ENCODE measurements around the gene ENKD1. TPM values are rescaled to one million over a fixed set of nuclear protein-coding genes. Genes with fewer than 3 reads are reported as not detected.

ENKD1 gene
- total and polyA plus RNA-seq, 2 of the 4 experiments (the other 2 are of a cell fraction): 2.9 to 6.3 TPM

- Histone ChIP-seq H4K91ac (ENCODE audit: insufficient read depth, low read depth, low read length) (no peak overlapping the region), H3K9me3 (ENCODE audit: control insufficient read depth, insufficient read depth, low read length) (no peaks in the 10 kb centered on the region), H3K4me2 (ENCODE audit: low read depth, low read length) (no peak overlapping the region), H2AFZ (replicated peaks; ENCODE audit: low read length, poor library complexity) (no peak overlapping the region), H3K23ac (ENCODE audit: low read depth, low read length) (no peak overlapping the region), H3K36me3 (ENCODE audit: control insufficient read depth, insufficient read depth, low read length) (no peaks in the 10 kb centered on the region), H2BK20ac (ENCODE audit: low read depth, low read length) (no peak overlapping the region), H3K79me1 (ENCODE audit: low read depth in 1 of 2, low read length in 2 of 2) (peaks cover 16 to 54% of the 10 kb centered on the region in 2 experiments), H3K14ac (replicated peaks; ENCODE audit: low read depth, low read length) (no peak overlapping the region), H4K5ac (ENCODE audit: low read depth, low read length) (no peak overlapping the region), H3K4me3 (ENCODE audit: insufficient read depth, low read depth, low read length) (no peak overlapping the region), H4K20me1 (ENCODE audit: insufficient read depth, low read length) (0 out of 2 replicates have a peak, but pooled peaks cover 2% of the 10 kb centered on the region), H3K18ac (ENCODE audit: low read depth, low read length) (no peak overlapping the region), H2BK5ac (ENCODE audit: low read depth, low read length, poor library complexity, severe bottlenecking) (no peak overlapping the region), H2AK9ac (replicated peaks; ENCODE audit: low read depth, low read length, poor library complexity) (no peak overlapping the region), H2BK120ac (ENCODE audit: low read depth, low read length) (no peak overlapping the region), H3K9me1 (ENCODE audit: insufficient read depth, low read length) (peaks cover 7% of the 10 kb centered on the region; the same call in 1 of the 2 replicates), H3K4me1 (ENCODE audit: control insufficient read depth, insufficient read depth, low read length) (no peaks in the 10 kb centered on the region), H4K8ac (ENCODE audit: low read depth in 2 of 2, low read length in 2 of 2) (no peak overlapping the region), H3K56ac (ENCODE audit: extremely low read depth, insufficient read depth, low read length) (no peak overlapping the region), H2BK15ac (ENCODE audit: low read depth, low read length) (no peak overlapping the region), H3K4ac (ENCODE audit: low read depth, low read length) (no peak overlapping the region), H2AK5ac (ENCODE audit: low read depth, low read length) (no peak overlapping the region), H3K27me3 (ENCODE audit: control insufficient read depth, insufficient read depth, low read length) (no peaks in the 10 kb centered on the region), H3K27ac (ENCODE audit: insufficient read depth, low read length) (no peak overlapping the region), H3K9ac (ENCODE audit: low read depth, low read length) (no peak overlapping the region)
- ChIA-PET CTCF (no interaction called here), POLR2A (ENCODE audit: unreplicated experiment) (no interaction called here)
- in situ Hi-C loops (cut with MboI; ENCODE audit: low sequenced_read_pairs) (no loop called here), intact Hi-C loops (cut with micrococcal nuclease) (no loop called here), dilution Hi-C loops (cut with HindIII; ENCODE audit: low sequenced_read_pairs, unreplicated experiment) (no loop called here)
- BruUV-seq (replicated peaks): no TSS peak
- WGBS, 2 experiments (ENCODE audit: extremely low coverage in 2 of 2, insufficient read length in 1 of 2): no CpG with 5 or more reads among the region's 2 CpGs
- ATAC-seq (ENCODE audit: low read depth) (no peak), DNase-seq (no peak)
- TF ChIP-seq ELK1 (IDR thresholded peaks at IDR 0.05; ENCODE audit: borderline replicate concordance, low read depth, low read length) (no peak), POLR2A (IDR thresholded peaks at IDR 0.05; ENCODE audit: low read depth, low read length) (no peak), RAD21 (IDR thresholded peaks at IDR 0.05; ENCODE audit: low read length) (no peak), BHLHE40 (IDR thresholded peaks at IDR 0.05; ENCODE audit: low read depth, low read length) (no peak), CEBPB (IDR thresholded peaks at IDR 0.05; ENCODE audit: low read depth, low read length) (no peak), FOS (IDR thresholded peaks at IDR 0.05; ENCODE audit: low read depth, low read length) (no peak), MAFK (IDR thresholded peaks at IDR 0.05; ENCODE audit: low read depth, low read length) (no peak), SMC3 (IDR thresholded peaks at IDR 0.05; ENCODE audit: low read depth, low read length) (no peak), CTCF (conservative IDR thresholded peaks at IDR 0.05; ENCODE audit: low read depth, low read length) (no peak), RCOR1 (IDR thresholded peaks at IDR 0.05; ENCODE audit: insufficient replicate concordance, low read length) (no peak)
These were observed 28.1 kb upstream of the ENKD1 start for GRCh38 chr16:67694611-67695010.
